Trophoblast cell (in vitro differentiated cells and primary cell): ENCODE measurements around the gene NDUFAF8.

Source experiments
- DNase-seq, 2 donors: peaks; one replicate each; pipeline ENCODE4 v3.0.0-alpha.2; 2016
- H2AFZ ChIP-seq: 2 replicates; pipeline ENCODE4 v1.6.1; 2013; ENCODE audit warnings: low read length, moderate library complexity, mild to moderate bottlenecking; ENCODE audit not compliant: insufficient read depth, poor library complexity
- H2AK5ac ChIP-seq: 2 replicates; pipeline ENCODE4 v1.6.1; 2013; ENCODE audit warnings: mild to moderate bottlenecking, low read length
- H2BK120ac ChIP-seq: 2 replicates; pipeline ENCODE4 v1.6.1; 2013; ENCODE audit warnings: low read length, mild to moderate bottlenecking, moderate library complexity; ENCODE audit not compliant: insufficient read depth, poor library complexity
- H2BK12ac ChIP-seq: 2 replicates; pipeline ENCODE4 v1.6.1; 2013; ENCODE audit warnings: mild to moderate bottlenecking, low read length, moderate library complexity
- H2BK5ac ChIP-seq: 2 replicates; pipeline ENCODE4 v1.6.1; 2013; ENCODE audit warnings: low read length, low read depth, moderate library complexity, mild to moderate bottlenecking; ENCODE audit not compliant: poor library complexity
- H3K14ac ChIP-seq: 2 replicates; pipeline ENCODE4 v1.6.1; 2013; ENCODE audit warnings: mild to moderate bottlenecking, low read length
- H3K18ac ChIP-seq: 2 replicates; pipeline ENCODE4 v1.6.1; 2013; ENCODE audit warnings: mild to moderate bottlenecking, low read length
- H3K23ac ChIP-seq: 2 replicates; pipeline ENCODE4 v1.6.1; 2013; ENCODE audit warnings: low read length
- H3K27ac ChIP-seq: 2 replicates; pipeline ENCODE4 v1.5.1; 2013; ENCODE audit warnings: low read depth, mild to moderate bottlenecking, inconsistent platforms, low read length, moderate library complexity
- H3K27me3 ChIP-seq: 2 replicates; pipeline ENCODE4 v1.6.1; 2013; ENCODE audit warnings: inconsistent platforms, mild to moderate bottlenecking, low read length, moderate library complexity; ENCODE audit not compliant: insufficient read depth
- H3K36me3 ChIP-seq, 2 experiments: 1 replicate in 1 of 2; 2 replicates in 1 of 2; pipeline ENCODE4 v1.6.1; 2013; ENCODE audit warnings: low read length in 2 of 2, mild to moderate bottlenecking in 2 of 2, moderate library complexity in 1 of 2; ENCODE audit not compliant: insufficient read depth in 2 of 2, control insufficient read depth in 1 of 2
- H3K4ac ChIP-seq: 2 replicates; pipeline ENCODE4 v1.6.1; 2013; ENCODE audit warnings: low read depth, mild to moderate bottlenecking, low read length, moderate library complexity
- H3K4me1 ChIP-seq, 2 experiments: 1 replicate in 1 of 2; 2 replicates in 1 of 2; pipeline ENCODE4 v1.6.1; 2013; ENCODE audit warnings: low read length in 2 of 2, mild to moderate bottlenecking in 2 of 2, moderate library complexity in 1 of 2; ENCODE audit not compliant: insufficient read depth in 2 of 2, control insufficient read depth in 1 of 2
- H3K4me2 ChIP-seq: 2 replicates; pipeline ENCODE4 v1.6.1; 2013; ENCODE audit warnings: inconsistent platforms, mild to moderate bottlenecking, low read length, moderate library complexity
- H3K4me3 ChIP-seq: 2 replicates; pipeline ENCODE4 v1.5.1; 2013; ENCODE audit warnings: mild to moderate bottlenecking, low read depth, low read length, inconsistent platforms
- H3K79me1 ChIP-seq: one replicate; pipeline ENCODE4 v1.6.1; 2013; ENCODE audit warnings: low read length
- H3K79me2 ChIP-seq: 2 replicates; pipeline ENCODE4 v1.6.1; 2013; ENCODE audit warnings: low read length, mild to moderate bottlenecking; ENCODE audit not compliant: control insufficient read depth, insufficient read depth, poor library complexity
- H3K9ac ChIP-seq: 2 replicates; pipeline ENCODE4 v1.6.1; 2013; ENCODE audit warnings: mild to moderate bottlenecking, low read length
- H3K9me3 ChIP-seq: 2 replicates; pipeline ENCODE4 v1.6.1; 2013; ENCODE audit warnings: low read depth, mild to moderate bottlenecking, control low read depth, inconsistent platforms, low read length; ENCODE audit not compliant: insufficient read depth
- H4K12ac ChIP-seq: 2 replicates; pipeline ENCODE4 v1.6.1; 2013; ENCODE audit warnings: low read depth, mild to moderate bottlenecking, low read length, moderate library complexity
- H4K8ac ChIP-seq: 2 replicates; pipeline ENCODE4 v1.6.1; 2013; ENCODE audit warnings: low read depth, mild to moderate bottlenecking, low read length, moderate library complexity
- H4K91ac ChIP-seq: one replicate; pipeline ENCODE4 v1.6.1; 2013; ENCODE audit warnings: low read depth, mild to moderate bottlenecking, low read length, moderate library complexity
- WGBS: extraction: QIAGEN DNeasy Blood & Tissue Kit; methylation state at CpG from one replicate; pipeline ENCODE4 v1.1.7; 2013; ENCODE audit warnings: missing lambda C conversion rate; ENCODE audit not compliant: insufficient read length, insufficient coverage; ENCODE audit errors: extremely low coverage; 5-methylcytosine and 5-hydroxymethylcytosine counted together

NDUFAF8 gene

GRCh38 chr17:81208651-81209050 is 30.5 kb upstream of the NDUFAF8 start:
- H3K27ac ChIP-seq: no peak overlapping the region
- H2BK12ac ChIP-seq: no peak overlapping the region
- no peak overlapping the region for H4K8ac ChIP-seq
- H4K91ac ChIP-seq: no peak overlapping the region
- no peak overlapping the region for H3K4ac ChIP-seq
- H3K9ac ChIP-seq: no peak overlapping the region
- H4K12ac ChIP-seq: no peak overlapping the region
- no peaks in the 10 kb centered on the region for H3K79me1 ChIP-seq
- WGBS: no CpG with 5 or more reads among the region's 10 CpGs
- H3K27me3 ChIP-seq: no peaks in the 10 kb centered on the region
- H3K14ac ChIP-seq: no peak overlapping the region
- H2BK120ac ChIP-seq: no peak overlapping the region
- peaks cover 5 to 12% of the 10 kb centered on the region in 2 experiments for H3K36me3 ChIP-seq
- peaks cover 4% of the 10 kb centered on the region for H3K9me3 ChIP-seq
- no peak overlapping the region for H2AFZ ChIP-seq
- H2AK5ac ChIP-seq: no peak overlapping the region
- no peak overlapping the region for H3K4me2 ChIP-seq
- H3K23ac ChIP-seq: no peak overlapping the region
- H3K4me3 ChIP-seq: no peak overlapping the region
- no peak for DNase-seq
- no peak overlapping the region for H3K18ac ChIP-seq
- no peaks in the 10 kb centered on the region for H3K79me2 ChIP-seq
- H2BK5ac ChIP-seq: no peak overlapping the region
- no peaks in the 10 kb centered on the region for H3K4me1 ChIP-seq

- H3K4me2 ChIP-seq: no peak overlapping the region
- peaks cover 4% of the 10 kb centered on the region for H3K9me3 ChIP-seq
- H3K23ac ChIP-seq: no peak overlapping the region
- H3K18ac ChIP-seq: no peak overlapping the region
- no peak overlapping the region for H2BK5ac ChIP-seq
- no peak overlapping the region for H4K91ac ChIP-seq
- no peak overlapping the region for H2BK120ac ChIP-seq
- H4K12ac ChIP-seq: no peak overlapping the region
- no peak overlapping the region for H3K4ac ChIP-seq
- H2AFZ ChIP-seq: no peak overlapping the region
- peaks cover 5 to 12% of the 10 kb centered on the region in 2 experiments for H3K36me3 ChIP-seq
- no peak overlapping the region for H4K8ac ChIP-seq
- DNase-seq: no peak
- H3K4me1 ChIP-seq: no peaks in the 10 kb centered on the region
- H3K27ac ChIP-seq: no peak overlapping the region
- H2BK12ac ChIP-seq: no peak overlapping the region
- H3K79me2 ChIP-seq: no peaks in the 10 kb centered on the region
- WGBS: no CpG with 5 or more reads among the region's 16 CpGs
- H3K9ac ChIP-seq: no peak overlapping the region
- no peak overlapping the region for H3K4me3 ChIP-seq
- H3K79me1 ChIP-seq: no peaks in the 10 kb centered on the region
- no peak overlapping the region for H3K14ac ChIP-seq
- no peaks in the 10 kb centered on the region for H3K27me3 ChIP-seq
- H2AK5ac ChIP-seq: no peak overlapping the region
These were observed 30.0 kb upstream of the NDUFAF8 start for GRCh38 chr17:81209141-81209540.

GRCh38 chr17:81210466-81210865 is 28.7 kb upstream of the NDUFAF8 start:
- Histone ChIP-seq H3K27ac (no peak overlapping the region), H4K91ac (no peak overlapping the region), H3K4ac (no peak overlapping the region), H3K4me3 (no peak overlapping the region), H3K79me1 (no peaks in the 10 kb centered on the region), H3K23ac (no peak overlapping the region), H3K4me1 (no peaks in the 10 kb centered on the region), H3K36me3 (peaks cover 5 to 12% of the 10 kb centered on the region in 2 experiments), H3K14ac (no peak overlapping the region), H2BK12ac (no peak overlapping the region), H3K27me3 (no peaks in the 10 kb centered on the region), H2BK120ac (no peak overlapping the region), H3K9ac (no peak overlapping the region), H3K4me2 (no peak overlapping the region), H3K18ac (no peak overlapping the region), H4K8ac (no peak overlapping the region), H2AK5ac (no peak overlapping the region), H4K12ac (no peak overlapping the region), H2BK5ac (no peak overlapping the region), H3K79me2 (no peaks in the 10 kb centered on the region), H2AFZ (no peak overlapping the region), H3K9me3 (peaks cover 4% of the 10 kb centered on the region)
- DNase-seq: no peak
- WGBS: no CpG with 5 or more reads among the region's 10 CpGs

GRCh38 chr17:81210868-81211267 is 28.2 kb upstream of the NDUFAF8 start:
- no CpG with 5 or more reads among the region's 14 CpGs for WGBS
- H3K27me3 ChIP-seq: no peaks in the 10 kb centered on the region
- H3K4me3 ChIP-seq: no peak overlapping the region
- H3K79me1 ChIP-seq: no peaks in the 10 kb centered on the region
- peaks cover 5 to 12% of the 10 kb centered on the region in 2 experiments for H3K36me3 ChIP-seq
- H3K18ac ChIP-seq: peak overlapping the region; percentile 21
- no peak overlapping the region for H2AFZ ChIP-seq
- H3K23ac ChIP-seq: no peak overlapping the region
- H4K12ac ChIP-seq: no peak overlapping the region
- peaks cover 4% of the 10 kb centered on the region for H3K9me3 ChIP-seq
- no peak overlapping the region for H3K4ac ChIP-seq
- no peak overlapping the region for H3K14ac ChIP-seq
- no peak overlapping the region for H2BK12ac ChIP-seq
- H3K4me1 ChIP-seq: no peaks in the 10 kb centered on the region
- no peak overlapping the region for H3K9ac ChIP-seq
- DNase-seq: no peak
- no peak overlapping the region for H3K27ac ChIP-seq
- H4K8ac ChIP-seq: no peak overlapping the region
- no peak overlapping the region for H2BK5ac ChIP-seq
- H2AK5ac ChIP-seq: no peak overlapping the region
- H3K4me2 ChIP-seq: no peak overlapping the region
- no peaks in the 10 kb centered on the region for H3K79me2 ChIP-seq
- H2BK120ac ChIP-seq: no peak overlapping the region
- no peak overlapping the region for H4K91ac ChIP-seq
